ENCODE data around the gene FLNB. TPM values are rescaled to one million over a fixed set of nuclear protein-coding genes. Genes with fewer than 3 reads are reported as not detected.

FLNB gene
- total RNA-seq, 1 experiment from 2014 or later, result 127 TPM

- no peak for TF ChIP-seq ZNF425 (CRISPR knock-in tag; conservative IDR thresholded peaks at IDR 0.05)
- no peak for TF ChIP-seq NFATC4 (CRISPR knock-in tag; IDR thresholded peaks at IDR 0.05)
- TF ChIP-seq PRRX2 (CRISPR knock-in tag; IDR thresholded peaks at IDR 0.05), result no peak
These were observed 143.4 kb downstream of the FLNB start (continued) for GRCh38 chr3:58151637-58152036.

GRCh38 chr3:58152225-58153015 is 144.2 kb downstream of the FLNB start:
- Mint-ChIP-seq H3K4me3 (no peak overlapping the region), H3K9me3 (no peaks in the 10 kb centered on the region), H3K36me3 (peaks cover 67% of the 10 kb centered on the region), H3K27me3 (ENCODE audit: low read depth) (no peaks in the 10 kb centered on the region), H3K4me1 (no peaks in the 10 kb centered on the region), H3K27ac (no peak overlapping the region)
- POLR2A ChIA-PET, result no interaction called here
- TF ChIP-seq ZNF281 (CRISPR knock-in tag; IDR thresholded peaks at IDR 0.05) (no peak), MXD4 (CRISPR knock-in tag; IDR thresholded peaks at IDR 0.05; ENCODE audit: borderline replicate concordance) (no peak), ZNF416 (CRISPR knock-in tag; IDR thresholded peaks at IDR 0.05) (no peak), CBFB (CRISPR knock-in tag; IDR thresholded peaks at IDR 0.05; ENCODE audit: low read depth) (no peak), EMX1 (CRISPR knock-in tag; IDR thresholded peaks at IDR 0.05) (no peak), ZSCAN18 (CRISPR knock-in tag; IDR thresholded peaks at IDR 0.05) (no peak), AR (CRISPR knock-in tag; IDR thresholded peaks at IDR 0.05) (no peak), NFYB (CRISPR knock-in tag; conservative IDR thresholded peaks at IDR 0.05; ENCODE audit: low read depth) (no peak), ZNF263 (CRISPR knock-in tag; IDR thresholded peaks at IDR 0.05; ENCODE audit: low read depth) (no peak), ARID4B (CRISPR knock-in tag; IDR thresholded peaks at IDR 0.05; ENCODE audit: borderline replicate concordance) (no peak), SMAD3 (CRISPR knock-in tag; IDR thresholded peaks at IDR 0.05; ENCODE audit: borderline replicate concordance) (no peak)
- ATAC-seq, result no peak
- DNase-seq (ENCODE audit: low spot score), result no peak
- CTCF ChIA-PET, result no interaction called here
